Thyroid gland (tissue), 4 donors: ENCODE measurements around the gene NSMCE4A.

Experiments used
- CTCF ChIP-seq, 6 experiments: fragments of 200-600 bp in 3 of 6; fragments of 450-650 bp in 3 of 6; sonication (generic) in 3 of 6; IDR thresholded peaks; one replicate each; pipeline ENCODE4 v1.5.1; 2016 to 2019; ENCODE audit warnings: antibody characterized with exemption in 6 of 6, mild to moderate bottlenecking in 2 of 6, inconsistent platforms in 1 of 6, moderate library complexity in 1 of 6
- POLR2A ChIP-seq, 2 donors: fragments of 450-650 bp; IDR thresholded peaks; one replicate each; pipeline ENCODE4 v1.6.1; 2017; ENCODE audit warnings: antibody characterized with exemption in 2 of 2, mild to moderate bottlenecking in 2 of 2, moderate library complexity in 1 of 2

- TF ChIP-seq CTCF (IDR thresholded peaks at IDR 0.05) (no peak), POLR2A (IDR thresholded peaks at IDR 0.05) (no peak)
Measured at GRCh38 chr10:122018491-122018890, 43.5 kb upstream of the NSMCE4A start.
